NCI-H1694 treated with DMSO at 0.1 percent for 48 hours (cell line): ENCODE measurements around the gene CARD8.
"Not testable (repeated sequence)": the region's sequence is repeated elsewhere in the genome, so short reads cannot be mapped to it uniquely, and the experiment has no call there.

Source experiments
- DNase-seq: peaks from one replicate; lab custom pipeline; 2025; lab: John Stamatoyannopoulos, UW

Gene CARD8, protein sequence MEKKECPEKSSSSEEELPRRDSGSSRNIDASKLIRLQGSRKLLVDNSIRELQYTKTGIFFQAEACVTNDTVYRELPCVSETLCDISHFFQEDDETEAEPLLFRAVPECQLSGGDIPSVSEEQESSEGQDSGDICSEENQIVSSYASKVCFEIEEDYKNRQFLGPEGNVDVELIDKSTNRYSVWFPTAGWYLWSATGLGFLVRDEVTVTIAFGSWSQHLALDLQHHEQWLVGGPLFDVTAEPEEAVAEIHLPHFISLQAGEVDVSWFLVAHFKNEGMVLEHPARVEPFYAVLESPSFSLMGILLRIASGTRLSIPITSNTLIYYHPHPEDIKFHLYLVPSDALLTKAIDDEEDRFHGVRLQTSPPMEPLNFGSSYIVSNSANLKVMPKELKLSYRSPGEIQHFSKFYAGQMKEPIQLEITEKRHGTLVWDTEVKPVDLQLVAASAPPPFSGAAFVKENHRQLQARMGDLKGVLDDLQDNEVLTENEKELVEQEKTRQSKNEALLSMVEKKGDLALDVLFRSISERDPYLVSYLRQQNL

GRCh38 chr19:48255376-48256303 lies at the start of gene CARD8:
Gene CARD8 (minus strand): TSS chr19:48255912. CDS start chr19:48241020, 14,892 bp downstream.
- peak; percentile 96 for DNase-seq

DNA sequence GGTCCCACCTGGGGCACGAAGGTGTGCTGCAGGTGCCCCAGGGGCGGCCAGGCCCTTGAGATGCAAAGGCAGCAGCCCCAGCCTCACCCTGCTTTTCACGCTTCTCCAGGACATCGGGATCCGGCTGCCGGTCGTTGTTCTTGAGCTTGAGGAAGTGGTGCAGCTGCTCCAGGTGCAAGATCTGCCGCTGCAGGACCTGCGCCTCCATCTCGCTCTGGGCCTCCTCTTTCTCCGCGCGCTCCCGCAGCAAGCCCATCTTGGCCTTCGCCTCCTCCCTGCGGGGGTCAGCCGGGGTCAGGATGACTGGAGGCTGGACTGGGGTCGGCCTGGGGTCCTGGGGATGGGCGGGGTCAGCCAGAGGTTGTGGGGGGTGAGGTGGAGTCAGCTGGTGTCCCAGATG lies 48.2 kb upstream of the CARD8 start:
- no peak for DNase-seq

DNA sequence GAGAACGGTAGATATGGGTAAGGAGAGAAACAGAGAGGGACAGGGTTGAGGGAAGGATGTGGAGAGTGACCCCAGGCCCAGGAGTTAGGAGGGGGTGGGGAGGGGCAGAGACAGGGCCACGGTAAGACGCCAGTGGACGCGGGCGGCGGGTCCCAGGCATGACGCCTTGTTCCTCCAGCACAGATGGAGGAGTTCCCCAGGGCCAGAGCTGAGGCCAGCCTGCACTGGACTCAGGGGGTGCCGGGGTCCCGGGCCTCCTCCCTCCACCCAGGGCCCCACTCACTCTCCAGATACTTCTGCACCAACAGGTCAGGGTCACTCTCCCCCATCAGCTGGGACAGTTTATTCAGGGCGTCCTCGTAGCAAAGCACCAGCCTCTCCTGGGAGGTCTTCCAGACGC lies 47.7 kb upstream of the CARD8 start:
- no peak for DNase-seq

GRCh38 chr19:48302600-48302959 lies 46.9 kb upstream of the CARD8 start:
- no peak for DNase-seq

- no peak for DNase-seq
Measured at GRCh38 chr19:48301886-48302599, 46.3 kb upstream of the CARD8 start.

DNA sequence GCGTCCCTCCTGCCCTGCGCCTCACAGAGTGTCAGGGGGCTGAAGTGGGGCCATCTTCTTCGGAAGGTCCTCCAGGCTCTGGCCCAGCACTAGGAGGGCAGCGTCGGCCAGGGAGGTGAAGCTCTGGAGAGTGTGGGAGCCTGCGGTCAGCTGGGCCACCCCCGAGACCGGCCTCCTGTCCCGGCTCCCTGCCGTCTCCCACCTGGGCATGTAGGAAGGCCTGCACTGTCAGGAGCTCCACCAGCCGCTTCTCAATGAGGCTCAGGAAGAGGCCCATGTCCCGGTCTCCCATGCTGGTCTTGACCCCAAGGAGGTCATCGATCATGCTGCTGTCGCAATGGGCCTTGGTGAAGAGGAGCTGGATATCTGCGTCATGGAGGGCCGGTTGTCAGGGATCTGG lies 42.3 kb upstream of the CARD8 start:
- DNase-seq = no peak

- no peak for DNase-seq
Measured at GRCh38 chr19:48296963-48297734, 41.4 kb upstream of the CARD8 start.

GRCh38 chr19:48295458-48295857 lies 39.7 kb upstream of the CARD8 start:
- no peak for DNase-seq

DNA sequence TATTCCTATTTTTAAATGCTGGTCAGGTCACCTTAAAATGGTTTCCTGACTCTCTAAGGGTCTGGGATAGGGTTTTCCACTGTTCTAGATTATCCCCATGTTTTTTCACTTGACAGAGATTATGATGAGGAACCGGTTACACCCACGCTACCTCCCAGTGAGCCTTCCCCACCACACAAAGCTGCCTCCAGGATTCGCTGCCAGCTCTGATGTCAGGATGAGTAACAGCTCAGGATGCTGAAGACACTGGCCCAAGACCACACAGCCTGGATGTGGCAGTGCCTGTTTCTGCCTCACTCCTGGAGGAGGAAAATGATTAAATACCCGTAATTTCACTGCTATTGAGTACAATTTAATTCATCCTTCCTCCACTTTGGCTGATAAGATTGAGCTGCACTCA lies 37.1 kb upstream of the CARD8 start:
- DNase-seq = no peak

DNA sequence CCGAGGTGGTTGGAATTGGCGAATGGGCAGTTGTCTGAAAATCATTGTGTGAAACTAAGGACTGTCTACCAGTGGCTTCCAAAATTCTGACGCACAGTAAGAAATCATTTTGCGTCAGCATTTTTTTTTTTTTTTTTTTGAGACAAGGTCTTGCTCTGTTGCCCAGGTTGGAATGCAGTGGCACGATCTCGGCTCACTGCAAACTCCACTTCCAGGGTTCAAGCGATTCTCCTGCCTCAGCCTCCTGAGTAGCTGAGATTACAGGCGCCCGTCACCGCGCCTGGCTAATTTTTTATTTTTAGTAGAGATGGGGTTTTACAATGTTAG lies 35.7 kb upstream of the CARD8 start:
- not testable (repeated sequence) for DNase-seq

- peak; percentile 22 for DNase-seq
Measured at GRCh38 chr19:48290771-48291488, 35.2 kb upstream of the CARD8 start.

GRCh38 chr19:48290401-48290770 lies 34.7 kb upstream of the CARD8 start:
- DNase-seq = no peak

- DNase-seq = no peak
Measured at GRCh38 chr19:48287748-48288147, 32.0 kb upstream of the CARD8 start.

GRCh38 chr19:48284896-48285295 lies 29.2 kb upstream of the CARD8 start:
- no peak for DNase-seq

- DNase-seq = no peak
Measured at GRCh38 chr19:48283908-48284307, 28.2 kb upstream of the CARD8 start.

- no peak for DNase-seq
Measured at GRCh38 chr19:48279747-48280146, 24.0 kb upstream of the CARD8 start.

DNA sequence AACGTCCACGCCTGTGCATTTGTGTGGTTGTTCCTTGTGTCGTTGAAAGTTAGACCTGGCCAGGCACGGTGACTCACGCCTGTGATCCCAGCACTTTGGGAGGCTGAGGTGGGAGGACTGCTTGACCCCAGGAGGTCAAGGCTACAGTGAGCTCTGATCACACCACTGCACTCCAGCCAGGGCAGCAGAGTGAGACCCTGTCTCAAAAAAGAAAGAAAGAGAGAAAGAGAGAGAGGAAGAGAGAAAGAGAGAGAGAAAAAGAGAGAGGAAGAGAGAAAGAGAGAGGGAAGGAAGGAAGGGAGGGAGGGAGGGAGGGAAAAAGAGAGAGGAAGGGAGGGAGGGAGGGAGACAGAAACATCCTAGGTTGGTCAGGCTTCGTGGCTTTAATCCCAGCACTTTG lies 19.2 kb upstream of the CARD8 start:
- DNase-seq = no peak

GRCh38 chr19:48274173-48274572 lies 18.5 kb upstream of the CARD8 start:
- no peak for DNase-seq

DNA sequence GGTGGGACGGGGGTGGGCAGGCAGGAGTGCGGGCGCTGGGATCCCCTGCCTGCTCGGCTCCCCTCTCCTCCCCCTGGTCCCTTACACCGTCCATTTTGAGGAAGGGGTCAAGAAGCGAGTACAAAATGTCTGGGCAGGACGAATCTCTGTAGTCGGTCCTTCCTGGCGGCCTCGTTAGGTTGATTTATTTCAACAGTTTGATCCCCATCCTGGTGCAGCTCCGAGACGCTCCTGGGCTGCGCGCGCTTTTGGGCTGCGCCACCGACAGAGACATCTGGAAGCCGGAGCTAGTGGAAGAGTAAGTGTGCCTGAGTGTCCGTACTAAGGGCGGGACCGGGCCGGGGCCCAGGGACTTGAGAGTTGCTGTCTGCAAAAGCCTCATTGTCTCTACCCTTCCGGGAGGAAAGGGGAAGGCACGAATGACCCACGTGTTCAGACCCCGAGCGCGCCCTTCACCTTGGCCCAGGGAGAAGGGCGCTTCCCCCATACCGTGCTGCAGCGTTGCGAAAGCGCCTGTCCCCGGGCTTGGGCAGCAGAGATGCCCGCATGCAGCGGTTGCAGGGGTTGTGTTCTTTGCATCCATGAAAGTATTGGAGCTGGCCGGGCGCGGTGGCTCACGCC lies 15.9 kb upstream of the CARD8 start:
- no peak for DNase-seq

DNA sequence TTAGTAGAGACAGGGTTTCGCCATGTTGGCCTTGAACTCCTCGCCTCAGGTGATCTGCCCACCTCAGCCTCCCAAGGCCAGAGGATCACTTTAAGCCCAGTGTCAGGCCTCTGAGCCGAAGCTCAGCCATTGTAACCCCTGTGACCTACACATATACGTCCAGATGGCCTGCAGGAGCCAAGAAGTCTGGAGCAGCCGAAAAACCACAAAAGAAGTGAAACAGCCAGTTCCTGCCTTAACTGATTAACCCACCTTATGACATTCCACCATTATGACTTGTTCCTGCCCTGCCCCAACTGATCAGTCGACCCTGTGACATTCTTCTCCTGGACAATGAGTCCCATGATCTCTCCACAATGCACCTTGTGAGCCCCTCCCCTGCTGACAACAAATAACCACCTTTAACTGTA lies 13.9 kb upstream of the CARD8 start:
- not testable (repeated sequence) for DNase-seq
